Spleen (tissue), 7 donors: ENCODE measurements around the gene SAP30BP.

Experiments
- CTCF ChIP-seq, 11 experiments: fragments of 200-600 bp in 7 of 11; fragments of 450-650 bp in 4 of 11; sonication (generic) in 4 of 11; IDR thresholded peaks in 8 of 11; conservative IDR thresholded peaks in 3 of 11; 1 replicate in 7 of 11; 2 replicates in 4 of 11; pipeline versions ENCODE4 v1.4.0 to v1.8.0; 2016 to 2021; ENCODE audit warnings: antibody characterized with exemption in 11 of 11, inconsistent platforms in 4 of 11, mild to moderate bottlenecking in 1 of 11
- POLR2AphosphoS5 ChIP-seq, 3 donors: sonication (generic); formaldehyde crosslinking; IDR thresholded peaks; one replicate each; pipeline ENCODE4 v1.5.1; 2017; ENCODE audit warnings: antibody characterized with exemption in 3 of 3
- donor health status: DM: no; HTN: no; CAD: no; lungs with moderate emphysema.
- donor health status: DM: no; HTN: no; CAD: no.
- donor health status: DM: no; HTN: no; CAD: no.

GRCh38 chr17:75740631-75741077, 73.5 kb downstream of the SAP30BP start:
- TF ChIP-seq POLR2AphosphoS5 (IDR thresholded peaks at IDR 0.05): no peak
- TF ChIP-seq CTCF (IDR thresholded peaks at IDR 0.05 in 8 of 11, conservative IDR thresholded peaks at IDR 0.05 in 3 of 11): no peak
